ENCODE results near the gene EEF1AKMT4.
"Not testable (repeated sequence)": the region's sequence is repeated elsewhere in the genome, so short reads cannot be mapped to it uniquely, and the experiment has no call there.

EEF1AKMT4 gene

GRCh38 chr3:184260724-184261269, 11.3 kb downstream of the EEF1AKMT4 start:
- no peak for DNase-seq (ENCODE audit: low spot score)

GRCh38 chr3:184261270-184261853, 11.9 kb downstream of the EEF1AKMT4 start, which contains the start of gene CAMK2N2:
CAMK2N2 (minus strand) TSS chr3:184261553; CDS start chr3:184261285, 268 bp downstream.
- DNase-seq (ENCODE audit: low spot score), result no peak

- DNase-seq (ENCODE audit: low spot score), result no peak
Measured at GRCh38 chr3:184261854-184262763, 12.6 kb downstream of the EEF1AKMT4 start.

- DNase-seq (ENCODE audit: low spot score), result no peak
Measured at GRCh38 chr3:184262764-184263179, 13.3 kb downstream of the EEF1AKMT4 start.

- not testable (repeated sequence) for DNase-seq (ENCODE audit: low spot score)
Measured at GRCh38 chr3:184267249-184267648, 17.8 kb downstream of the EEF1AKMT4 start.

- DNase-seq (ENCODE audit: low spot score), result no peak
Measured at GRCh38 chr3:184272269-184272668, 22.8 kb downstream of the EEF1AKMT4 start.

GRCh38 chr3:184275381-184275701, 25.9 kb downstream of the EEF1AKMT4 start:
- no peak for DNase-seq (ENCODE audit: low spot score)

- DNase-seq (ENCODE audit: low spot score), result no peak
Measured at GRCh38 chr3:184275961-184276910, 26.8 kb downstream of the EEF1AKMT4 start, which contains the start of gene ECE2. ECE2 (plus strand) TSS chr3:184276022; CDS start chr3:184276154, 132 bp downstream.

GRCh38 chr3:184277366-184277765, 27.9 kb downstream of the EEF1AKMT4 start:
- no peak for DNase-seq (ENCODE audit: low spot score)

GRCh38 chr3:184282941-184283340, 33.5 kb downstream of the EEF1AKMT4 start:
- no peak for DNase-seq (ENCODE audit: low spot score)

GRCh38 chr3:184283681-184284080, 34.2 kb downstream of the EEF1AKMT4 start:
- no peak for DNase-seq (ENCODE audit: low spot score)

GRCh38 chr3:184284696-184285095, 35.2 kb downstream of the EEF1AKMT4 start:
- DNase-seq (ENCODE audit: low spot score), result no peak

- DNase-seq (ENCODE audit: low spot score), result peak; percentile 70
Measured at GRCh38 chr3:184289426-184289938, 40.0 kb downstream of the EEF1AKMT4 start.

GRCh38 chr3:184290331-184290730, 40.9 kb downstream of the EEF1AKMT4 start:
- no peak for DNase-seq (ENCODE audit: low spot score)

- DNase-seq (ENCODE audit: low spot score), result no peak
Measured at GRCh38 chr3:184291044-184291737, 41.7 kb downstream of the EEF1AKMT4 start.

- DNase-seq (ENCODE audit: low spot score), result no peak
Measured at GRCh38 chr3:184291738-184292445, 42.4 kb downstream of the EEF1AKMT4 start.

GRCh38 chr3:184295771-184296170, 46.3 kb downstream of the EEF1AKMT4 start:
- no peak for DNase-seq (ENCODE audit: low spot score)

GRCh38 chr3:184296616-184297015, 47.1 kb downstream of the EEF1AKMT4 start:
- no peak for DNase-seq (ENCODE audit: low spot score)

- peak; percentile 95 for DNase-seq (ENCODE audit: low spot score)
Measured at GRCh38 chr3:184298759-184299487, 49.5 kb downstream of the EEF1AKMT4 start, which contains the start of gene PSMD2. PSMD2 (plus strand) TSS chr3:184299241; CDS start chr3:184299267, 26 bp downstream.

All from hematopoietic multipotent progenitor cell treated with erythropoietin and hydrocortisone succinate and interleukin-3 and kit ligand, for 17 days (in vitro differentiated cells).